HCT116 (cell line): ENCODE data around the gene EEFSEC. TPM values are rescaled to one million over a fixed set of nuclear protein-coding genes. Genes with fewer than 3 reads are reported as not detected.

ENCODE experiments used
- ATAC-seq: fragments of 200-7000 bp; cut with Tn5 transposase; 2 replicates; pipeline ENCODE4 v1.9.1; 2020; ENCODE audit warnings: mild to moderate bottlenecking, moderate library complexity
- BruUV-seq: library from RNA; stranded (reverse); fragments of 400-500 nt; replicated peaks from 2 replicates; lab custom pipeline; 2021; lab: Mats Ljungman, UMichigan
- CTCF ChIA-PET: fragments of 300-600 bp; sonication (Branson Sonifier 250); formaldehyde crosslinking; loops from one replicate; lab custom pipeline; 2021; ENCODE audit warnings: antibody characterized with exemption; lab: Charles Lee
- POLR2A ChIA-PET: fragments of 300-600, 350-600 bp; sonication (Branson Sonifier 250); formaldehyde crosslinking; loops from one replicate; lab custom pipeline; 2021; ENCODE audit warnings: antibody characterized with exemption; lab: Charles Lee
- RAD21 ChIA-PET, 2 experiments: fragments of 300-600 bp; sonication (Branson Sonifier 250); formaldehyde crosslinking; loops; one replicate each; lab custom pipeline; 2023; ENCODE audit warnings: low total read pairs in 2 of 2; ENCODE audit not compliant: uncharacterized antibody in 2 of 2, unreplicated experiment in 2 of 2, low non-redundant PET in 1 of 2; lab: Charles Lee
- DNase-seq: peaks from one replicate; pipeline ENCODE4 v3.0.0-alpha.2; 2010; ENCODE audit warnings: low read depth, low spot score
- H2AFZ ChIP-seq: fragments of 200-600 bp; shearing (Covaris generic), sonication (generic); 2 replicates; pipeline ENCODE4 v1.6.1; 2017; ENCODE audit warnings: low read depth, mixed run types, mixed read lengths, antibody characterized with exemption, low read length; ENCODE audit not compliant: poor library complexity, severe bottlenecking
- H3K27ac ChIP-seq: 2 replicates; pipeline ENCODE4 v1.5.1; 2012; ENCODE audit warnings: low read depth, low read length
- H3K27me3 ChIP-seq: fragments of 200-600 bp; sonication (generic); 2 replicates; pipeline ENCODE4 v1.6.1; 2016; ENCODE audit warnings: mixed run types, low read length, mixed read lengths; ENCODE audit not compliant: insufficient read depth
- H3K36me3 ChIP-seq, 2 experiments: fragments of 200-500 bp in 1 of 2; fragments of 200-600 bp in 1 of 2; sonication (Bioruptor generic) in 1 of 2; sonication (generic) in 1 of 2; 2 replicates each; pipeline versions ENCODE4 v1.5.1 to v1.6.1; 2014 to 2016; ENCODE audit warnings: low read length in 2 of 2, inconsistent platforms in 1 of 2, mixed read lengths in 1 of 2, mixed run types in 1 of 2; ENCODE audit not compliant: insufficient read depth in 2 of 2, control insufficient read depth in 1 of 2
- H3K4me1 ChIP-seq, 2 experiments: fragments of 200-600 bp in 1 of 2; sonication (generic) in 1 of 2; 2 replicates each; pipeline versions ENCODE4 v1.5.1 to v1.6.1; 2012 to 2017; ENCODE audit warnings: low read length in 2 of 2, inconsistent platforms in 1 of 2, mild to moderate bottlenecking in 1 of 2, mixed read lengths in 1 of 2, mixed run types in 1 of 2, moderate library complexity in 1 of 2; ENCODE audit not compliant: insufficient read depth in 2 of 2, control insufficient read depth in 1 of 2
- H3K4me2 ChIP-seq: fragments of 200-600 bp; sonication (generic); 2 replicates; pipeline ENCODE4 v1.6.1; 2017; ENCODE audit warnings: mixed run types, low read length, mixed read lengths
- H3K4me3 ChIP-seq, 2 experiments: fragments of 200-600 bp in 1 of 2; sonication (generic) in 1 of 2; replicated peaks in 1 of 2; 2 replicates each; pipeline ENCODE4 v1.5.1; 2011 to 2016; ENCODE audit warnings: low read length in 2 of 2, control low read depth in 1 of 2, low read depth in 1 of 2, mild to moderate bottlenecking in 1 of 2, mixed read lengths in 1 of 2, mixed run types in 1 of 2
- H3K79me2 ChIP-seq: fragments of 200-600 bp; sonication (generic); 2 replicates; pipeline ENCODE4 v1.6.1; 2017; ENCODE audit warnings: mild to moderate bottlenecking, mixed run types, low read length, moderate library complexity, mixed read lengths; ENCODE audit not compliant: insufficient read depth
- H3K9ac ChIP-seq: fragments of 200-600 bp; sonication (generic); 2 replicates; pipeline ENCODE4 v1.6.1; 2016; ENCODE audit warnings: low read length, mixed read lengths
- H3K9me2 ChIP-seq: fragments of 200-600 bp; sonication (generic), shearing (Covaris generic); 2 replicates; pipeline ENCODE4 v1.6.1; 2017; ENCODE audit warnings: mixed run types, mild to moderate bottlenecking, moderate library complexity; ENCODE audit not compliant: insufficient read depth
- H3K9me3 ChIP-seq, 2 experiments: fragments of 200-500 bp in 1 of 2; fragments of 200-600 bp in 1 of 2; sonication (Bioruptor generic) in 1 of 2; sonication (generic) in 1 of 2; 2 replicates each; pipeline ENCODE4 v1.6.1; 2014 to 2017; ENCODE audit warnings: low read length in 2 of 2, mixed read lengths in 2 of 2, inconsistent platforms in 1 of 2, low read depth in 1 of 2, mild to moderate bottlenecking in 1 of 2, mixed run types in 1 of 2, moderate library complexity in 1 of 2; ENCODE audit not compliant: control insufficient read depth in 1 of 2, insufficient read depth in 1 of 2
- H4K20me1 ChIP-seq: fragments of 200-600 bp; sonication (generic), shearing (Covaris generic); 2 replicates; pipeline ENCODE4 v1.6.1; 2017; ENCODE audit warnings: mixed run types, mild to moderate bottlenecking, moderate library complexity; ENCODE audit not compliant: insufficient read depth
- CBX3 ChIP-seq: IDR thresholded peaks from 2 replicates; pipeline ENCODE4 v1.6.1; 2012; ENCODE audit warnings: low read depth
- CTCF ChIP-seq, 3 experiments: fragments of 200-600 bp in 1 of 3; sonication (generic) in 1 of 3; IDR thresholded peaks in 2 of 3; conservative IDR thresholded peaks in 1 of 3; 2 replicates each; pipeline ENCODE4 v1.5.1; 2012 to 2017; ENCODE audit warnings: low read depth in 2 of 3, low read length in 2 of 3, antibody characterized with exemption in 1 of 3, borderline replicate concordance in 1 of 3, control low read depth in 1 of 3, mild to moderate bottlenecking in 1 of 3, mixed read lengths in 1 of 3, mixed run types in 1 of 3, moderate library complexity in 1 of 3; ENCODE audit not compliant: insufficient read depth in 1 of 3
- ELF1 ChIP-seq: IDR thresholded peaks from 2 replicates; pipeline ENCODE4 v1.6.1; 2012; ENCODE audit warnings: low read depth, borderline replicate concordance
- FOSL1 ChIP-seq: IDR thresholded peaks from 2 replicates; pipeline ENCODE4 v1.6.1; 2012; ENCODE audit warnings: low read depth
- JUND ChIP-seq: IDR thresholded peaks from 2 replicates; pipeline ENCODE4 v1.6.1; 2012
- MAX ChIP-seq: IDR thresholded peaks from 2 replicates; pipeline ENCODE4 v1.6.1; 2012
- POLR2A ChIP-seq: IDR thresholded peaks from 2 replicates; pipeline ENCODE4 v1.7.0; 2011; ENCODE audit warnings: borderline replicate concordance; ENCODE audit not compliant: insufficient read depth, insufficient read length; ENCODE audit errors: extremely low read depth
- POLR2AphosphoS5 ChIP-seq: IDR thresholded peaks from 2 replicates; pipeline ENCODE4 v1.6.1; 2011; ENCODE audit warnings: mild to moderate bottlenecking, low read depth, low read length, moderate library complexity
- REST ChIP-seq: IDR thresholded peaks from 2 replicates; pipeline ENCODE4 v1.6.1; 2012; ENCODE audit warnings: low read depth
- SIN3A ChIP-seq: IDR thresholded peaks from 2 replicates; pipeline ENCODE4 v1.6.1; 2012; ENCODE audit warnings: low read depth
- SP1 ChIP-seq: IDR thresholded peaks from 2 replicates; pipeline ENCODE4 v1.6.1; 2012; ENCODE audit warnings: low read depth
- SRF ChIP-seq: IDR thresholded peaks from 2 replicates; pipeline ENCODE4 v1.6.1; 2012; ENCODE audit warnings: low read depth
- TCF7L2 ChIP-seq: IDR thresholded peaks from 2 replicates; pipeline ENCODE4 v1.7.0; 2011; ENCODE audit warnings: borderline replicate concordance, inconsistent platforms; ENCODE audit not compliant: insufficient read depth, insufficient read length; ENCODE audit errors: extremely low read depth
- YY1 ChIP-seq: IDR thresholded peaks from 2 replicates; pipeline ENCODE4 v1.6.1; 2011; ENCODE audit warnings: low read length, low read depth, moderate library complexity, mild to moderate bottlenecking; ENCODE audit not compliant: insufficient replicate concordance; ENCODE audit errors: extremely low read depth
- ZNF274 ChIP-seq: fragments of 200-500 bp; sonication (Bioruptor generic); IDR thresholded peaks from 2 replicates; pipeline ENCODE4 v1.6.1; 2014; ENCODE audit warnings: mild to moderate bottlenecking, low read depth, low read length, inconsistent platforms
- intact Hi-C: fragments of 100-400 bp; cut with micrococcal nuclease; formaldehyde crosslinking; loops from 2 replicates; pipeline ENCODE4 v1.10.0; 2022
- total RNA-seq: library from RNA; stranded (reverse); gene quantifications from one replicate; pipeline ENCODE4 v1.2.1, GENCODE V29; 2021; ENCODE audit not compliant: unreplicated experiment

Gene EEFSEC
- total RNA-seq, 1 experiment from 2014 or later = 16.1 TPM

GRCh38 chr3:128364808-128365360, 211.6 kb downstream of the EEFSEC start:
- Histone ChIP-seq H3K27ac (no peak overlapping the region), H3K4me1 (peaks cover 3 to 9% of the 10 kb centered on the region in 2 experiments; a peak in 3 of 4 replicates), H3K9ac (no peak overlapping the region), H3K79me2 (no peaks in the 10 kb centered on the region), H3K4me2 (no peak overlapping the region), H3K9me3 (no peaks in the 10 kb centered on the region), H2AFZ (no peak overlapping the region), H3K9me2 (no peaks in the 10 kb centered on the region), H3K36me3 (no peaks in the 10 kb centered on the region), H3K4me3 (no peak overlapping the region), H3K27me3 (no peaks in the 10 kb centered on the region), H4K20me1 (no peaks in the 10 kb centered on the region)
- no peak for DNase-seq
- RAD21 ChIA-PET = no interaction called here
- TF ChIP-seq TCF7L2 = no peak
- TF ChIP-seq POLR2A = no peak
- BruUV-seq = no TSS peak
- intact Hi-C loops = no loop called here
- CTCF ChIA-PET = no interaction called here
- no peak for ATAC-seq
- POLR2A ChIA-PET = no interaction called here

- RAD21 ChIA-PET = no interaction called here
- H3K4me3 ChIP-seq = no peak overlapping the region
- ATAC-seq (no peak), DNase-seq (no peak)
- no peak overlapping the region for H3K9ac ChIP-seq
- H4K20me1 ChIP-seq = no peaks in the 10 kb centered on the region
- H3K36me3 ChIP-seq = no peaks in the 10 kb centered on the region
- no peaks in the 10 kb centered on the region for H3K9me2 ChIP-seq
- H3K27ac ChIP-seq = no peak overlapping the region
- POLR2A ChIA-PET = no interaction called here
- no peaks in the 10 kb centered on the region for H3K9me3 ChIP-seq
- H2AFZ ChIP-seq = no peak overlapping the region
- no peak overlapping the region for H3K4me2 ChIP-seq
- no peaks in the 10 kb centered on the region for H3K79me2 ChIP-seq
- CTCF ChIA-PET = no interaction called here
- peaks cover 3 to 9% of the 10 kb centered on the region in 2 experiments; a peak in 2 of 4 replicates for H3K4me1 ChIP-seq
- BruUV-seq = no TSS peak
- intact Hi-C loops = no loop called here
- no peaks in the 10 kb centered on the region for H3K27me3 ChIP-seq
- TF ChIP-seq MAX = no peak
- no peak for TF ChIP-seq YY1
- no peak for TF ChIP-seq JUND
- no peak for TF ChIP-seq CBX3
- no peak for TF ChIP-seq ELF1
- TF ChIP-seq ZNF274 = no peak
- TF ChIP-seq CTCF (IDR thresholded peaks at IDR 0.05 in 2 of 3, conservative IDR thresholded peaks at IDR 0.05 in 1 of 3; ENCODE audit: borderline replicate concordance in 1 of 3, insufficient read depth in 1 of 3, low read depth in 2 of 3, low read length in 2 of 3) = no peak
- no peak for TF ChIP-seq REST
- no peak for TF ChIP-seq TCF7L2
- no peak for TF ChIP-seq FOSL1
- TF ChIP-seq SRF = no peak
- no peak for TF ChIP-seq SP1
- no peak for TF ChIP-seq POLR2AphosphoS5
- no peak for TF ChIP-seq SIN3A
These were observed 212.9 kb downstream of the EEFSEC start for GRCh38 chr3:128366136-128366535.
